Activated naive CD4-positive, alpha-beta T cell treated with anti-CD3 and anti-CD28 coated beads for 36 hours (primary cell): ENCODE measurements around the gene AGMO. TPM values are rescaled to one million over a fixed set of nuclear protein-coding genes. Genes with fewer than 3 reads are reported as not detected.

Experiments used
- CTCF ChIA-PET: fragments of 350-600 bp; sonication (Branson Sonifier 250); formaldehyde crosslinking; loops from one replicate; lab custom pipeline; 2021; ENCODE audit warnings: antibody characterized with exemption; lab: Charles Lee
- DNase-seq: peaks from one replicate; pipeline ENCODE4 v3.0.0-alpha.2; 2020
- H3K27ac Mint-ChIP-seq: one replicate; pipeline ENCODE4 v1.8.0; 2021; ENCODE audit warnings: mild to moderate bottlenecking, mixed read lengths
- H3K27me3 Mint-ChIP-seq: one replicate; pipeline ENCODE4 v1.8.0; 2021; ENCODE audit warnings: low read depth, mixed read lengths
- H3K36me3 Mint-ChIP-seq: one replicate; pipeline ENCODE4 v1.8.0; 2021; ENCODE audit warnings: low read depth, mixed read lengths
- H3K4me1 Mint-ChIP-seq: one replicate; pipeline ENCODE4 v1.8.0; 2021; ENCODE audit warnings: low read depth, mixed read lengths
- H3K4me3 Mint-ChIP-seq: one replicate; pipeline ENCODE4 v1.8.0; 2021; ENCODE audit warnings: mild to moderate bottlenecking, moderate library complexity, mixed read lengths
- H3K9me3 Mint-ChIP-seq: one replicate; pipeline ENCODE4 v1.8.0; 2021; ENCODE audit warnings: mixed read lengths
- intact Hi-C: fragments of 100-400 bp; cut with micrococcal nuclease; formaldehyde crosslinking; loops from one replicate; pipeline ENCODE4 v1.15.1; 2023
- total RNA-seq, 2 experiments: library from RNA; stranded (reverse); gene quantifications; one replicate each; pipeline ENCODE4 v1.2.3, GENCODE V29; 2021

The AGMO gene
- not detected for total RNA-seq

DNA sequence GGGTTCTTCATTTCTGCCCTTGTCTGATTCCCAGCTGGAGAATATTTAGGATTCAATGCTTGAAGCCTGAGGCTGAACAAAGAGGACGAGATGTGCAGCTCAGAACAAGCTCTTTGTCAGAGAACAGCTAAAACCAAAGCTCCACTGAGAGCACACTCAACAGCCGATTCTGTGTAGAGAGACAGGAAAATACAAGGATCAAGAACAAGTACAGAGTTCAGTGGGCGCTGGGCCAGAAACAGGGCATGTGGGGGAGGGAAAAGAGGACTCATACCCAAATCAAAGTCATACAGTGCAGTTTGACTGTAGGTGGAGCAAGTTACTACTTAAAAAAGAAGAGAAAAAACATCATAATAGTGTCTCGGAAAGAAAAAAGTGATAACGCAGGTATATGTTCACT lies at the start of gene AGMO:
Gene AGMO, minus strand, starts transcription at position 181 of the 400 bp plus-strand sequence.
- no peak within 1 kb of the TSS for H3K27ac Mint-ChIP-seq
- H3K9me3 Mint-ChIP-seq, result peaks cover 9% of the 10 kb centered on the region
- no peaks in the 10 kb centered on the region for H3K36me3 Mint-ChIP-seq
- CTCF ChIA-PET, result no interaction called here
- H3K4me3 Mint-ChIP-seq, result no peak within 1 kb of the TSS
- intact Hi-C loops, result no loop called here
- H3K27me3 Mint-ChIP-seq, result no peaks in the 10 kb centered on the region
- no peaks in the 10 kb centered on the region for H3K4me1 Mint-ChIP-seq
- no peak for DNase-seq

DNA sequence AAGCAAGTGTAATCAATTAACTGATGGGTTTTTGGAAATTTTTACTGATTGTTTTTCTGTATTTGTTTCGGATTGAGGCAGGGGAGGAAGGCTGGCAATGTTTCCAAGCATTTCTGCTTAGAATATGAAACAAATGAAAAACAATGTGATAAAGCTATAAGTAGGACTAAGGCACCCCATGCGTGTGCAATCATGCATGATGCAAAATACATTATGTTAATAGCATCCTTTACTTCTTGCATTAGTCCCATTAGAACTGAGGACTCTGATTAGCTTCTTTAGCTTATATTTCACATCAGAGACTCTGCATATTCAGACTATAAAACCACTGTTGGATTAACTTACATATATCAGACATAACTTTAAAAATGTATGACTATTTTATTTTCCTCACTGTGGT lies 48.7 kb upstream of the AGMO start:
- H3K9me3 Mint-ChIP-seq, result peaks cover 3% of the 10 kb centered on the region
- no peak overlapping the region for H3K27ac Mint-ChIP-seq
- H3K4me3 Mint-ChIP-seq, result no peak overlapping the region
- CTCF ChIA-PET, result no interaction called here
- H3K4me1 Mint-ChIP-seq, result no peaks in the 10 kb centered on the region
- H3K27me3 Mint-ChIP-seq, result no peaks in the 10 kb centered on the region
- no peaks in the 10 kb centered on the region for H3K36me3 Mint-ChIP-seq
- no peak for DNase-seq
- intact Hi-C loops, result no loop called here

DNA sequence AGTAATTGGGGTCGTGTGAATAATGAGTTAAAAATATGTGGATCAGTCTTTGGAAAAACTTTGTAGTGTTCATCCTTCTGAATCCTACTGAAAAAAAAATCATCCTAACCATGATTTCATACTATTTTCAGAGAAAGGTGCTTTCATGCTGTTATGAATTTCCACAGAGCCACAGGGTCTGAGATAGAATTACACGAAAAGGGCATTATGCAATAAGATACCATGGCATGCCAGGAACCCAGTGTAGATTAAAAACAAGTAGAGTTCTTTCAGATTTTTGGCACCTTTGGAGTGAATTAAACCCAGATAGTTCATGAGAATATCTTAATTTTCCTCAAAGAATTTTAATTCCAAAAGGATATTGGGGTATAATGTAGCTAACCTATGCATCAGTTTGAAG lies 47.5 kb upstream of the AGMO start:
- no peaks in the 10 kb centered on the region for H3K27me3 Mint-ChIP-seq
- H3K27ac Mint-ChIP-seq, result no peak overlapping the region
- H3K36me3 Mint-ChIP-seq, result no peaks in the 10 kb centered on the region
- DNase-seq, result no peak
- peaks cover 3% of the 10 kb centered on the region for H3K9me3 Mint-ChIP-seq
- no peaks in the 10 kb centered on the region for H3K4me1 Mint-ChIP-seq
- H3K4me3 Mint-ChIP-seq, result no peak overlapping the region
- CTCF ChIA-PET, result no interaction called here
- intact Hi-C loops, result no loop called here

DNA sequence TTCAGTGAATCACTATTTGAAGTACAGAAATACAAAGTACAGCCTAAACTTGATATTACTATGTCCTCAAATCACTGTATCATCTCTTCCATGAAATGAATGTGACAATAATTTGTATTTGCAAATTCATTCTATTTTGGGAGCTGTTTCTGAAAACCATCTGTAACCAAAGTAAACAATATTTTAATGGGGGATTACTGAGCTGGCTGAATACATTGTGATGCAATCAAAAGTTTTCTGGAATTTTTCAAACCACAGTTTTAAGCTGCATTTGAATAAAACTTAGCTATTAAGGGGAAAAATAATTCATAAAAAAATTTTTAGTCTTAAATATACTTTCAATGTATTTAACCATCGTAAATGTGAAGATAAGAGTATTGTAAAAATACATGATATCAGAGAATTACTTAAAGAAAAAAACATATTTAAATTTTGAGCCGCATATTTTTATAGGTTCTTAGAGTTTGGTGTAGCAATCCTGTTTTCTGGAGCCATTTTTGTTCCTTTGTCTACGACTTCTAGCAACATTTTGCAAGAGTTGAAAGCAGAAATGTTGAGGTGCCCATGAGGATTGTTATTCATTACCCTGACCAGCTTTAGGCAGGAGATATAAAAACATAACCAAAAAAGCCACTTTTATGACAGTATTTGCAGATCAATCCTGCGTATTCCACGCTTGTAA lies 45.9 kb upstream of the AGMO start:
- Mint-ChIP-seq H3K27me3 (no peaks in the 10 kb centered on the region), H3K4me1 (no peaks in the 10 kb centered on the region), H3K9me3 (peaks cover 5% of the 10 kb centered on the region), H3K4me3 (no peak overlapping the region), H3K27ac (no peak overlapping the region), H3K36me3 (no peaks in the 10 kb centered on the region)
- no peak for DNase-seq
- intact Hi-C loops, result no loop called here
- CTCF ChIA-PET, result no interaction called here

DNA sequence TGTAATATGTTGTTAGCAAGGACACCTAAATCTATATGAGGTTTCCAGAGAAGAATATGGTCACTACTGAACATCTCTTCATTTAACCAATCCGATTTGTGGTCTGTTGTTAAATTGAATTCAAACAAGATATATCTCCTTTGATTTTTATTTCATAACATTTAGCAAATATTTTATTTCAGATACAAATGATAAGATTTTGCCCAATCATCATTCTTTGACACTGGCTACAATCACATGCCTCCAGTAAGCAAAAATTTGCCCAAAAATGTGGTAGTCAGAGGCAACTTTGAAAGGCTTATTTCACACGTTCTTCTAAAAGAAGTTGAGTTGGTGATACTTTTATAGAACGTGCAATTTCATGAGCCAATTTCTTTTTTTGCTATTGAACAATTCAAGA lies 44.7 kb upstream of the AGMO start:
- Mint-ChIP-seq H3K27me3 (no peaks in the 10 kb centered on the region), H3K4me1 (no peaks in the 10 kb centered on the region), H3K36me3 (no peaks in the 10 kb centered on the region), H3K27ac (no peak overlapping the region), H3K9me3 (peaks cover 3% of the 10 kb centered on the region), H3K4me3 (no peak overlapping the region)
- CTCF ChIA-PET, result no interaction called here
- intact Hi-C loops, result no loop called here
- DNase-seq, result no peak

DNA sequence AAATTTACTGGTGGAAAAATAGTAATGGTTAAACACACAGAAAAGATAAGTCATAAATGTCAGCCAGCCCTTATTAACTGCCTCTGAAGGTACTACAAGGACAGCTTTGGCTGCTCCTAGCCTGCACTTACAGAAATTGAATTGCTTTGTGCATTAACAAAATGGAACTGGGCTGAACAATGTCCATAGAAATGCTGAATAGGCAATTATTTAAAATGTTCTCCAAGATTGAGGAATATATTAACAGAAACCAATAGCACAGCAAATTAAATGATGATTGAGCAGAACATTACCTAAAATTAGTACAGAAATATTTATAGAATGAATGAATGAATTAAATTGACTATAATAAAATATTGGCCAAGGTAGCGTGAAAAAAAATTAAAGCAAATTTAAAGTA lies 42.4 kb upstream of the AGMO start:
- Mint-ChIP-seq H3K4me1 (no peaks in the 10 kb centered on the region), H3K27me3 (no peaks in the 10 kb centered on the region), H3K9me3 (peaks cover 3% of the 10 kb centered on the region), H3K27ac (no peak overlapping the region), H3K36me3 (no peaks in the 10 kb centered on the region), H3K4me3 (no peak overlapping the region)
- CTCF ChIA-PET, result no interaction called here
- DNase-seq, result no peak
- intact Hi-C loops, result no loop called here

DNA sequence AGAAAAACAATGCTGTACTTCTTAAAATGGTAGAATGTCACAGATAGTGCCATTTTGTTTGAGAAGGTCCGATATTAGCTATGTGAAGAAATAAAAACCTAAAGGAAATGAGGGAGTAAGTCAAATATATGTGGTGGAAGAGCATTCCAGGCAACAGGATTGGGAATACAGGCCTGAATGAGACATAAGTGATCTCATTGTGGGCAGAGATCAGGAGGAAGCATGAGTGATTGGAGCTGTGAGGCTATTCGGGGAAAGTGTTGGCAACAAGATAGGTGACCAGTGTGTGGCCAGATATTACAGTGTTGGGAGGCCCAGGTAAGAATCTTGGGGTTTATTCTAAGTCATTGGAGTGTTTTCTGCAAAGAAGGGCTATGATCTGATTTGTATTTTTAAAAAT lies 41.3 kb upstream of the AGMO start:
- no peak overlapping the region for H3K27ac Mint-ChIP-seq

DNA sequence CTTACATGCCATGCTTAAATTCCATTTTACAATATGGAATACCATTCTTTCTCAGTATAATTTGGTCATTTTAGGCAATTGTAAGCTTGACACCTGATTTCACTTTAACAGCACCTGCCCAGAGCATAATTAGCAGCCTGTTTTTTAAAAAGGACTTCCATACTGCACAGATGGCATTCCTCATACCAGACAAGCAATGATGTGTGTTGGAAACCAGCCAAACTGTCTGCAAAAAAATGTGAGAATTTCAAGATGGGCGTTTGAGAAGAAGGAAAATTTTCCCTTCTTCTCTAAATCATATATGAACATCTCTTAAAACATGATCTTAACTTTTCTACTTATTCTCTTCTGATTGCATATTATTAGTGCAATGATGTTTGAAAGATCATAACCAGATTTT lies 40.4 kb upstream of the AGMO start:
- no peaks in the 10 kb centered on the region for H3K27me3 Mint-ChIP-seq
- no peak overlapping the region for H3K27ac Mint-ChIP-seq
- H3K9me3 Mint-ChIP-seq, result peaks cover 3% of the 10 kb centered on the region
- DNase-seq, result no peak
- CTCF ChIA-PET, result no interaction called here
- H3K4me3 Mint-ChIP-seq, result no peak overlapping the region
- H3K36me3 Mint-ChIP-seq, result no peaks in the 10 kb centered on the region
- H3K4me1 Mint-ChIP-seq, result no peaks in the 10 kb centered on the region
- intact Hi-C loops, result no loop called here

More for the DNA sequence above, 41.3 kb upstream of the AGMO start:
- intact Hi-C loops, result no loop called here
- peaks cover 3% of the 10 kb centered on the region for H3K9me3 Mint-ChIP-seq
- H3K27me3 Mint-ChIP-seq, result no peaks in the 10 kb centered on the region
- no peak overlapping the region for H3K4me3 Mint-ChIP-seq
- CTCF ChIA-PET, result no interaction called here
- H3K36me3 Mint-ChIP-seq, result no peaks in the 10 kb centered on the region
- no peak for DNase-seq
- no peaks in the 10 kb centered on the region for H3K4me1 Mint-ChIP-seq

DNA sequence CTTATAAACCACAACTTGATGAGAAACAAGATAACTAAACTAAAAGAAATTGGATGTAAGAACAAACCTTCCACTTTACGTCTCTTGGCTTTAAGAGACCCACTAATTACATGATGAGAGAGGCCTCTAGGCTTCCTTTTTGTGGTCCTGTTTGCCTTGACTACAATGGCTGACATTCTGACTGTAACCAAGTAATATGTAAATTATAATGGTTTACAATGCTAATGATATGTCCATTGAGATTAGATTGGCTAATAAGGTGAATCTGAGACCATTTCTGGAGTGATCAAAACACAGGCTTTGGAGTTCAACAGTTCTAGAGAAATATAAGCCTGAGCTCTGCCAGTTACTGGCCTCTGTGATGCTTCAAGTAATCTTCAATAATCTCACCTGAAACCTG lies 39.4 kb upstream of the AGMO start:
- Mint-ChIP-seq H3K36me3 (no peaks in the 10 kb centered on the region), H3K27ac (no peak overlapping the region), H3K4me1 (no peaks in the 10 kb centered on the region), H3K27me3 (no peaks in the 10 kb centered on the region), H3K9me3 (peaks cover 5% of the 10 kb centered on the region), H3K4me3 (no peak overlapping the region)
- no peak for DNase-seq
- intact Hi-C loops, result no loop called here
- CTCF ChIA-PET, result no interaction called here

DNA sequence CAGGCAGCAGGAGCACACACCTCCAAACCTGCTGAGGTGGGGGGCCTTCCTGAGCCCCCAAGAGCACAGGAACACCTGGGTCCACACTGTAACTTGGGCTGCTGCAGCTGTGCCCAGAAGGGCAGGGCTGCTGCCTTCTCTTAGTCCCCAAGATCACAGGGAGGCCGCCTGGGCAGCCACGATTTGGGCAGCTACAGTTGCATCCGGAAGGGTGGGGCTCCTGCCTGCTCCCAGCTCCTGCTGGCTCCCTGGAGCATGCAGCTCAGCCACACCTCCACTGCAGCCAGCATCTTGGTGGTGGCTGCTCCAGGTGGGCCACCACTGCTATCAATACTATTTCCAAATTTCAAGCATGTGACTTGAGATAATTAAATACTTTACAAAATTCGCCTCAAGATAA lies 38.5 kb upstream of the AGMO start:
- no peak for DNase-seq
- CTCF ChIA-PET, result no interaction called here
- Mint-ChIP-seq H3K27ac (no peak overlapping the region), H3K9me3 (peaks cover 5% of the 10 kb centered on the region), H3K4me1 (no peaks in the 10 kb centered on the region), H3K27me3 (no peaks in the 10 kb centered on the region), H3K36me3 (no peaks in the 10 kb centered on the region), H3K4me3 (no peak overlapping the region)
- intact Hi-C loops, result no loop called here

DNA sequence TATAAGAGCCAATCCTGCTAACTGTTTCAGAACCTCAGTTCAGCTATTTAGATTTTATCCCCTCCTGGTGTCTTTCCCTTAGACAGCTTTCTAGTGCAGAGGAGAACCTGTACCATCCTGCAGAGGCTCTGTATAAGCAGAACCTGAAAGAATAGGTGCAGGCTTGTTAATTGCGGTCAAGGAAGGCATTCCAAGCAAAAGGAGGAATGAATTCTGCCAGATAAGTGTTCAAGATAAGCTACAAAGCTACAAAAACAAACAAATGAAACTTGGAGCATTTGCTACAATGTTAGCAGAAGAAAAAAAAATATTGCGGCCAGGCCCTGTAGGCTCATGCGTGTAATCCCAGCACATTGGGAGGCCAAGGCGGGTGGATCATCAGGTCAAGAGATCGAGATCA lies 32.6 kb upstream of the AGMO start:
- Mint-ChIP-seq H3K36me3 (no peaks in the 10 kb centered on the region), H3K4me3 (no peak overlapping the region), H3K4me1 (no peaks in the 10 kb centered on the region), H3K9me3 (peaks cover 2% of the 10 kb centered on the region), H3K27ac (no peak overlapping the region), H3K27me3 (no peaks in the 10 kb centered on the region)
- intact Hi-C loops, result no loop called here
- DNase-seq, result no peak
- CTCF ChIA-PET, result no interaction called here

DNA sequence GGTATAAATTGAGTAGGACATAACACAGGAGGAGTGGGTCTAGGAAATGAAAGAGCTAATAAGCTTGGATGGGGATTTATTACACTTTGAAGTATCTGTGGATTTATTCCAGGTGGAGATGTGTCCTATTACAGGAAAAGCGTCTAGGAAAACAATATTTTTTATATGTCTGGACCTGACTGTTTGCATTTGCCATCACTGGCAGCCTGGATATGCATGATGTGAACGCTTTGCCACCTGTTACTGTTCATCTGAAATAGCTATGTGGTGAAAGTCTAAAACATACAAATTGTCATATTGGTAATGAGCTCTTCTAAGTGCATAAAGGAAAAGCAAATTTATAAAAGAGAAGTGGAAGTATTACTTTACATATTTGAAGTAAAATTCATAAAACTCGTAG lies 31.6 kb upstream of the AGMO start:
- Mint-ChIP-seq H3K9me3 (peaks cover 2% of the 10 kb centered on the region), H3K36me3 (no peaks in the 10 kb centered on the region), H3K4me3 (no peak overlapping the region), H3K27me3 (no peaks in the 10 kb centered on the region), H3K4me1 (no peaks in the 10 kb centered on the region), H3K27ac (no peak overlapping the region)
- no peak for DNase-seq
- CTCF ChIA-PET, result no interaction called here
- intact Hi-C loops, result no loop called here

DNA sequence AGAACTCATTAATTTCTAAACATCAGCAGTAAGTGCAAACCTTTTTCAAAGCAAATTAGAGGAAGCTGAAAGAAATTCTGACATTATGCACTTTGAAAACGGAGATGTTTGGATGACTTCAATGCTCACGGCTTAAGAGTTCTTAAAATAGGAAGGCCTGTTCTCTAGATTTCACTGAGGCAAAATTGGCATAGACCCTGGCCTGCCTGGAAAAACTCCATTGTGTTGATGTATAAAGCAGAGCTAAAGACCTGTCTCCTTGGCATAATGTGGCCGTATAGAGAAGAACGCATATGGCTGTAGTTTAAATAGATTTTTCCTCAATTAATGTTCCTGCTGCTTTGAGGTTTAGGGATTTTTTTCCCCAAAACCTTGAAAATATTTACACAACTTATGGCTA lies 24.5 kb upstream of the AGMO start:
- Mint-ChIP-seq H3K9me3 (peaks cover 9% of the 10 kb centered on the region), H3K27me3 (no peaks in the 10 kb centered on the region), H3K4me1 (no peaks in the 10 kb centered on the region), H3K27ac (no peak overlapping the region), H3K36me3 (no peaks in the 10 kb centered on the region), H3K4me3 (no peak overlapping the region)
- intact Hi-C loops, result no loop called here
- CTCF ChIA-PET, result no interaction called here
- no peak for DNase-seq
